Caco-2 (cell line): Measurements from ENCODE around the gene WDR45B. TPM values are rescaled to one million over a fixed set of nuclear protein-coding genes. Genes with fewer than 3 reads are reported as not detected.

Experiments used
- BruUV-seq: library from RNA; stranded (reverse); fragments of 400-500 nt; replicated peaks from 2 replicates; lab custom pipeline; 2021; lab: Mats Ljungman, UMichigan
- CTCF ChIA-PET: fragments of 300-600 bp; sonication (Branson Sonifier 250); formaldehyde crosslinking; loops from one replicate; lab custom pipeline; 2022; ENCODE audit warnings: antibody characterized with exemption; lab: Charles Lee
- POLR2A ChIA-PET: fragments of 300-600 bp; sonication (Branson Sonifier 250); formaldehyde crosslinking; loops from one replicate; lab custom pipeline; 2022; ENCODE audit warnings: antibody characterized with exemption; lab: Charles Lee
- DNase-seq, 2 experiments: peaks; one replicate each; pipeline versions ENCODE4 v3.0.0 to v3.0.0-alpha.2; 2020 to 2022
- H3K27me3 ChIP-seq: replicated peaks from 2 replicates; pipeline ENCODE4 v1.6.0; 2011; ENCODE audit warnings: low read length; ENCODE audit not compliant: control insufficient read depth, insufficient read depth
- H3K36me3 ChIP-seq: 2 replicates; pipeline ENCODE4 v1.5.1; 2011; ENCODE audit warnings: low read length; ENCODE audit not compliant: control insufficient read depth, insufficient read depth
- H3K4me1 ChIP-seq: fragments of 250-450 bp; sonication (Bioruptor Pico); 2 replicates; pipeline ENCODE4 v1.5.1; 2020; ENCODE audit warnings: mild to moderate bottlenecking
- H3K4me3 ChIP-seq: 2 replicates; pipeline ENCODE4 v1.5.1; 2011; ENCODE audit warnings: low read depth, mild to moderate bottlenecking, control low read depth, low read length
- H3K9me3 ChIP-seq: fragments of 250-450 bp; sonication (Bioruptor Pico); 2 replicates; pipeline ENCODE4 v1.5.1; 2020; ENCODE audit warnings: mild to moderate bottlenecking, moderate library complexity
- H3K27ac Mint-ChIP-seq: one replicate; pipeline ENCODE4 v1.8.0; 2022; ENCODE audit warnings: mixed read lengths; ENCODE audit not compliant: unreplicated experiment
- H3K27me3 Mint-ChIP-seq: one replicate; pipeline ENCODE4 v1.8.0; 2022; ENCODE audit warnings: mixed read lengths; ENCODE audit not compliant: insufficient read depth, unreplicated experiment
- H3K36me3 Mint-ChIP-seq: one replicate; pipeline ENCODE4 v1.8.0; 2022; ENCODE audit warnings: mild to moderate bottlenecking, mixed read lengths; ENCODE audit not compliant: insufficient read depth, unreplicated experiment
- H3K4me1 Mint-ChIP-seq: one replicate; pipeline ENCODE4 v1.8.0; 2022; ENCODE audit warnings: low read depth, mixed read lengths; ENCODE audit not compliant: unreplicated experiment
- H3K4me3 Mint-ChIP-seq: one replicate; pipeline ENCODE4 v1.8.0; 2022; ENCODE audit warnings: mild to moderate bottlenecking, moderate library complexity, mixed read lengths; ENCODE audit not compliant: unreplicated experiment
- H3K9me3 Mint-ChIP-seq: one replicate; pipeline ENCODE4 v1.8.0; 2022; ENCODE audit warnings: mixed read lengths; ENCODE audit not compliant: unreplicated experiment
- CTCF ChIP-seq, 2 experiments: fragments of 200-600 bp in 1 of 2; IDR thresholded peaks; 1 replicate in 1 of 2; 2 replicates in 1 of 2; pipeline versions ENCODE4 v1.5.1 to v1.8.0; 2011 to 2022; ENCODE audit warnings: antibody characterized with exemption in 1 of 2, control low read depth in 1 of 2, inconsistent platforms in 1 of 2, low read depth in 1 of 2, low read length in 1 of 2, mild to moderate bottlenecking in 1 of 2, moderate library complexity in 1 of 2; ENCODE audit not compliant: insufficient read depth in 1 of 2, severe bottlenecking in 1 of 2, unreplicated experiment in 1 of 2
- intact Hi-C: fragments of 100-400 bp; cut with micrococcal nuclease; formaldehyde crosslinking; loops from one replicate; pipeline ENCODE4 v1.10.0; 2022; ENCODE audit not compliant: unreplicated experiment
- total RNA-seq: library from RNA; stranded (reverse); gene quantifications from 2 replicates; pipeline ENCODE4 v1.2.3, GENCODE V29; 2022

Gene WDR45B
- total RNA-seq, 1 experiment from 2014 or later, result 106 TPM

- POLR2A ChIA-PET, result no interaction called here
- Mint-ChIP-seq H3K27me3 (no peaks in the 10 kb centered on the region), H3K4me1 (no peaks in the 10 kb centered on the region), H3K4me3 (no peak overlapping the region), H3K9me3 (no peaks in the 10 kb centered on the region), H3K36me3 (peaks cover 80% of the 10 kb centered on the region), H3K27ac (no peak overlapping the region)
- no peak for DNase-seq
- BruUV-seq, result no TSS peak
- Histone ChIP-seq H3K9me3 (no peaks in the 10 kb centered on the region), H3K36me3 (peaks cover 8% of the 10 kb centered on the region), H3K27me3 (no peaks in the 10 kb centered on the region), H3K4me3 (no peak overlapping the region), H3K4me1 (peaks cover 8% of the 10 kb centered on the region; the same call in 1 of the 2 replicates)
- CTCF ChIA-PET, result no interaction called here
- intact Hi-C loops, result no loop called here
- TF ChIP-seq CTCF (IDR thresholded peaks at IDR 0.05; ENCODE audit: insufficient read depth in 1 of 2, low read depth in 1 of 2, low read length in 1 of 2, severe bottlenecking in 1 of 2, unreplicated experiment in 1 of 2), result no peak
These were observed 4.1 kb downstream of the WDR45B start for GRCh38 chr17:82644148-82644547.

- Histone ChIP-seq H3K4me1 (peaks cover 13% of the 10 kb centered on the region), H3K9me3 (peaks cover 5% of the 10 kb centered on the region), H3K27me3 (no peaks in the 10 kb centered on the region), H3K36me3 (peaks cover 10% of the 10 kb centered on the region), H3K4me3 (no peak overlapping the region)
- no TSS peak for BruUV-seq
- peaks cover 7% of the 10 kb centered on the region for H3K4me1 Mint-ChIP-seq
- H3K9me3 Mint-ChIP-seq, result peaks cover 7% of the 10 kb centered on the region
- TF ChIP-seq CTCF (IDR thresholded peaks at IDR 0.05; ENCODE audit: insufficient read depth in 1 of 2, low read depth in 1 of 2, low read length in 1 of 2, severe bottlenecking in 1 of 2, unreplicated experiment in 1 of 2), result no peak
- no peak overlapping the region for H3K27ac Mint-ChIP-seq
- no peak for DNase-seq
- intact Hi-C loops, result no loop called here
- no peaks in the 10 kb centered on the region for H3K27me3 Mint-ChIP-seq
- CTCF ChIA-PET, result no interaction called here
- H3K4me3 Mint-ChIP-seq, result no peak overlapping the region
- POLR2A ChIA-PET, result no interaction called here
- H3K36me3 Mint-ChIP-seq, result peaks cover 91% of the 10 kb centered on the region
These were observed 6.2 kb downstream of the WDR45B start for GRCh38 chr17:82642022-82642421.

GRCh38 chr17:82640036-82640435, 8.2 kb downstream of the WDR45B start:
- BruUV-seq, result no TSS peak
- H3K4me3 ChIP-seq, result no peak overlapping the region
- H3K9me3 ChIP-seq, result peaks cover 5% of the 10 kb centered on the region
- intact Hi-C loops, result no loop called here
- H3K4me3 Mint-ChIP-seq, result no peak overlapping the region
- H3K27ac Mint-ChIP-seq, result no peak overlapping the region
- POLR2A ChIA-PET, result no interaction called here
- H3K9me3 Mint-ChIP-seq, result peaks cover 12% of the 10 kb centered on the region
- DNase-seq, result no peak
- peaks cover 86% of the 10 kb centered on the region for H3K36me3 Mint-ChIP-seq
- CTCF ChIA-PET, result interaction anchor here (0.6 kb wide), 1 partner anchor 103 kb away, joined by 3 read pairs; no protein-coding TSS in a partner anchor
- peaks cover 10% of the 10 kb centered on the region for H3K36me3 ChIP-seq
- H3K4me1 ChIP-seq, result peaks cover 10% of the 10 kb centered on the region
- no peak for TF ChIP-seq CTCF (IDR thresholded peaks at IDR 0.05; ENCODE audit: insufficient read depth in 1 of 2, low read depth in 1 of 2, low read length in 1 of 2, severe bottlenecking in 1 of 2, unreplicated experiment in 1 of 2)
- H3K27me3 Mint-ChIP-seq, result no peaks in the 10 kb centered on the region
- peaks cover 16% of the 10 kb centered on the region for H3K4me1 Mint-ChIP-seq
- H3K27me3 ChIP-seq, result no peaks in the 10 kb centered on the region
